Measurements from ENCODE around the gene LITAFD.
A peak's percentile ranks its signal among the peaks of the same experiment; 100 is the strongest.

LITAFD gene

DNA sequence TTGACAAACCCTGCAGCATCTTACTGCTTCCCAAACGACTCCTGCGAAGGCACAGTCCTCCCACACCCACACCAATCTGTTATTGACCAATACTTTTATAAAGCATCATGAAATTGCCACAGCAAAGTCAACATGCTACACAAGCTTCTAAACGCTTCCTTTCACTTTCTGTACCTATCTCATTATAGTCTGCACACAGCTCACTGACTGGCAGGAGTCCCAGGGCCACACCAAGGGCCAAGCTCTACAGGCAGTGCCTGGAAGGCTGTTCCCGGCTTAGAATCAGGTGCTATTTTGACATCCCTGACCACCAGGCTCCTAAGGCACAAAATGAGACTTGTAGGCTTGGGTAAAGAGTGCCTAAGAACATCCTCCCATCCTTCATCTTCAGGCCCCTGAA lies 42.1 kb downstream of the LITAFD start:
- DNase-seq, result no peak

DNA sequence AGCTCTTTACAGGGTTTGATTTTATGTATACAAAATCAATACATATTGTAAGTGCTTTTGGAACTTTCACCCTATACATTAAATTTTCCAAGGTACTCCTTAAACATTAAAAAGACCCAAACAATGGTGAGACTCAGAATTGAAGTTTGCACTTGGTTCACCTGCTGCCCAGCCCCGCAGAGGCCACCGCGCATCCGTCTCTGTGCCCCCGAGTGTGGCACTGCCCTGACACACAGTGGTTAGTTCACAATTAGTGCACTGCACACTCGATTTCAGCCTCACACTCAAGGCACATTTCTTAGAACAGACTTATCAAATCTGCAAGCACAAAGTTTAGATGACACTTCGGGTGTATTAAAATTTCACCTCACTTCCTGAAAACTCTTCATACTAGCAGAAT lies 43.3 kb downstream of the LITAFD start:
- no peak for DNase-seq

DNA sequence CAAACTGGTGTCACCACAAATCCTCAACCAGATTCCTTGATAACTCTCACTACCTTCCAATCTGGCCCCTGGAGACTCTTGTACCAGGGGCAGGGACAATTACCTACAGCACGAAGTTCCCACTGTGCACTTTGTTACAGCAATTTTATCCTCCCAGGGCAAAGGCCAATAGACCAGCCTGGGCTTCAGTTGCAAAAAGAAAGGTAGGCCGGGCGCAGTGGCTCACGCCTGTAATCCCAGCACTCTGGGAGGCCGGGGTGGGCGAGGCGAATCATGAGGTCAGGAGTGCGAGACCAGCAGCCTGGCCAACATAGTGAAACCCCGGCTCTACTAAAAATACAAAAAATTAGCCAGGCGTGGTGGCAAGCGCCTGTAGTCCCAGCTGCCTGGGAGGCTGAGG lies 44.7 kb downstream of the LITAFD start:
- DNase-seq, result no peak

DNA sequence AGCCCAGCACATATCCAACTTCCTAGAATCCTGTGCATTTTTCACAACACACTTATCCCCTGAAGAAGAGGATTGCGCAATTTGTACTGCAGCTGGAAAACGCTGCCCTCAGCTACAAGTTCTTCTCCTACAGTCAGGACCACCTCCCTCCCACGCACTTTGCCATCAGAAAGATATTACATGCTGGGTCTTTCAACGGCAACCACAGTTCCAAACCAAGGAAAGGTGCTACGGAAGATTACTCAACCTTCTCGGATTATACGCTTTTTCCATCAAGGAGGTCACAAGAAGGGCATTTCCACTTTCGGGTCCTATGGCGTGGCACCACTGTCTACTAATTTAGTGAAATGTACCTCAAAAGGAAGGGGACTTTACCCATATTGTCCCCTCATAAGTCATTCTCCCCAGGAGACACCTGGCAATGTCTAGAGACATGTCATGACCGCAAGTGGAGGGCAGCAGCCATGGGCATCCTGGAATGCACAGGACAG lies 46.4 kb downstream of the LITAFD start:
- DNase-seq, result no peak

DNA sequence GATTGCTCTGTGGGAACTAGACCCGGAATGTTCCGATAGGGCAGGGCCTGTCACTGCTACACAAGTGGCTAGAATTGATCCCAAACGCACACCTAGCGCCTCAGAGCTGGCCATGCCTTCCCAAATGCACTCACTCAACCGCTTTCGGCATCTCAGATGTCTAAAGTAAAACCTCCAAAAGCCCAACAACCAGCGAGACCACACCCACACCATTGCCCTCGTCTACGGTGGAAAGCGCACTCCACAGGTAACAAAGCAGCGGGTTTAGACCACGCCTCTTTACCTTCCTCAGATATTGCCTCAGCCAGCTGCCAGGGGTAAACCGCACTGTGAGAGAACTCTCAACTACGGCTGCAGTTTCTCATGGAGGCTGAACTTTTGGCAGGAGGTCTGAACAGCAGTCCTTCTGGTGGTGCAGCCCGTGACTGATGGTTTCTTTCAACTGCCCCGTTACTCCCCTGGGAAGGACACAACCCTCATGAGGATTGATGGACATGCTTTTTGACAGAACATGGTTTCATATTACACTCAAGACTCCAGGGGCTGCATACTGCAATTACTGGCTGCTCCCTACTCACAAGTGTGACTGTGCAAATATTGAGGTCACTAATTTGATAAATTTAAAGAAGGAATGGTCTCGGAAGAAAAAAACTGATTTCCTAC lies 47.1 kb downstream of the LITAFD start:
- DNase-seq, result no peak

DNA sequence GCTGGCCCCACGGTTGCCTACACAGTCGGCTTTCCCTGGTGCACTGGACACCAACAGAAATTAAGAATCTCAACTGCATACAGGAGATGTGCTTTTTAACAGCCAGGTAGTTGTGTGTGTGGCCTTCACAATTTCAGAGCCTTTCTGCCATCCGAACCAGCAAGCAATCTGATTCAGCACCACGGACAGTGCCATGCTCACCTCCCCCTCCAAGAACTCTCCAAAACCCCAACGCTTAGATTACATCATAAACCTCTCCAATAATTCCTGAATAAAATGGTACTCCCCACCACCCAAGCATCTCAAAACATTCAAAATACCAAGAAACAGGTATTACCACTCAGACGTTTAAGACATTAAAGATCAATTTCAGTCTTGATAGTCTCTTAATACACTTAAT lies 49.7 kb downstream of the LITAFD start:
- DNase-seq, result peak; percentile 21

DNA sequence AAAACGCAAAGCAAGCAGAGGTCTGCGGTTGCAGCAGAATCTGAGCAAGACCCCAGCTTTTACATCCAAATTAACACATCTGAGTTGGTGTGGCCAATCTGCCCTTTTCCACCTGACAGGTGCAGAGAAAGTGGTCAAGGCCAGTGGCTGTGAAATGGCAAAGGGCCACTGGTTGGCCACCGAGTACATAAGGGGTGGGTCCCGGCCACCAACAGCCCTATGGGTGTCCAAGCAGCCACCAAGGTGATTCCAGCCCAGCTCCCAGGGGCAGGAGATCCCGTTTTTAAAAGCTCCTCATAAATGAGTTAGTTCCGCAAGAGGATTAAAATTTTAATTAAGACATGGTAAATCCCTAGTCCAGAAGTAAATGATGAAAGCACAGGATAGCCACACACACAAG lies 52.5 kb downstream of the LITAFD start:
- no peak for DNase-seq
